ENCODE measurements around the gene PCNX4.
A peak's percentile ranks its signal among the peaks of the same experiment; 100 is the strongest.

PCNX4 gene

GRCh38 chr14:60184146-60184904 is 92.6 kb downstream of the PCNX4 start:
- peak; percentile 79 for DNase-seq (ENCODE audit: low read depth, low spot score)
- in situ Hi-C loops (cut with HindIII; ENCODE audit: low sequenced_read_pairs): no loop called here
- H3K4me3 ChIP-seq (ENCODE audit: low read depth, low read length): peak overlapping the region; percentile 16
- peak; percentile 51 for TF ChIP-seq CTCF (IDR thresholded peaks at IDR 0.05; ENCODE audit: low read depth, low read length)

GRCh38 chr14:60184905-60185555 is 93.3 kb downstream of the PCNX4 start:
- no peak overlapping the region for H3K4me3 ChIP-seq (ENCODE audit: low read depth, low read length)
- no peak for DNase-seq (ENCODE audit: low read depth, low spot score)
- no peak for TF ChIP-seq CTCF (IDR thresholded peaks at IDR 0.05; ENCODE audit: low read depth, low read length)
- in situ Hi-C loops (cut with HindIII; ENCODE audit: low sequenced_read_pairs): no loop called here

- H3K4me3 ChIP-seq (ENCODE audit: low read depth, low read length): no peak overlapping the region
- in situ Hi-C loops (cut with HindIII; ENCODE audit: low sequenced_read_pairs): no loop called here
- DNase-seq (ENCODE audit: low read depth, low spot score): no peak
- TF ChIP-seq CTCF (IDR thresholded peaks at IDR 0.05; ENCODE audit: low read depth, low read length): peak; percentile 25
Measured at GRCh38 chr14:60188115-60188514, 96.4 kb downstream of the PCNX4 start.

DNA sequence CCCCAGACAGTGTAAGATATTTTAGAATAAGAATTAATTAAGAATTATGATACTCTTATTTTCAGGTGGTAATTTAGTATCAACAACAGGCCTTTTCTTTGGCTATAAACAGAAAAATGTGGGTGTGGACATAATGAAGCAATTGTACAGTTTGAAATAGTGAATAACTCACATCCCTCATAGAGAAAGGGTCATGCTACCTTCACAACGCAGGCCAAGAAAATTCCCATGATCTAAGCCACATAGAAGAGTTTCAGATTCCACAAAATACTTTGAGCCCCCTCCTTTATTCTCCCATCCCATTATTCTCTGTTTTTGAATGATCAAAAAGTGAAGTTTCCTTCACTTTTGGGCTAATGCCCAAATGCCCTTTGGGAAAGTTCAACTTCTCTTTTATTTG is 97.0 kb downstream of the PCNX4 start:
- in situ Hi-C loops (cut with HindIII; ENCODE audit: low sequenced_read_pairs): no loop called here

DNA sequence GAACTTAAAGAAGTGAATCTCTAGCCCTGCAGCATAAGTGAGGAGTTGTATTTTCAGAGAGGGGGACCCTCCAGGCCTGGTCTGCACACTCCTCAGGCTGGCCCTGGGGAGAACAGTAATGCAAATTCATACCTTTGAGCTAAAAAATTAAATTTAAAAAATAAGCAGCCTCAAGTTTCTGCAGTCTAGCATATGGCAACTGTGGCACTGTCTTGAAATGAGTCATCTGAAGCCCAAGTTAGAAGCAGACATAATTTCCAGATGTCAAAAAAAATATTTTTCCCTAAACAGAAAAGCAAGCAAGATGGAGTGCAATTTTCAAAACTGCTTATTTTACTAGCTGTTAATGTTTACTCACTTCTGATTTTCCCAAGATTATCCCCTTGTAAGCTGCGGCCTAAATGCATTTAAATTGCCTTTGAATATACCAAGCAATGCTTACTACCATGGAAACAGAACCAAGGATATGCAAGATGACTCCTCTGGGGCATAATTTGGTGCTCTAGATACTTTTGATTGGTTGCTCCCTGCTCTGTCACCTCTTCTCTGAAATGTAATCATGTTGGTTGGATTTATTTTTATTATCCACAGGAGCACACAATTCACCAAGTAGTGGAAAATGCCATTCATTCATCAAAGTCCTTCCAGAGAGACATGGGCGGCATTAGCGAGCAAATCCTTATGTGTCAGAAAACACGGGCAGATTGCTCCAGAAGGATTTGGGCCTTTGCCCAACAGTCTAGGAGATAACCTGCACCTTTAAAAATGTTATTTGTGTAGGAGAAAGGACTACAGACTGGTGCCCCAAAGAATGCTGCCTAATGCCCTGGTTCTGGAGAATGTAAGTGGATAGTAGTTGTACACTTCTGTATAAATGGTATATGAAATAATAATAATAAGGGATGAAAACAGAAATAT is 98.5 kb downstream of the PCNX4 start:
- no peak overlapping the region for H3K4me3 ChIP-seq (ENCODE audit: low read depth, low read length)
- in situ Hi-C loops (cut with HindIII; ENCODE audit: low sequenced_read_pairs): no loop called here
- no peak for DNase-seq (ENCODE audit: low read depth, low spot score)
- TF ChIP-seq CTCF (IDR thresholded peaks at IDR 0.05; ENCODE audit: low read depth, low read length): no peak

More for the DNA sequence above, 97.0 kb downstream of the PCNX4 start:
- TF ChIP-seq CTCF (IDR thresholded peaks at IDR 0.05; ENCODE audit: low read depth, low read length): no peak
- H3K4me3 ChIP-seq (ENCODE audit: low read depth, low read length): no peak overlapping the region
- DNase-seq (ENCODE audit: low read depth, low spot score): no peak

DNA sequence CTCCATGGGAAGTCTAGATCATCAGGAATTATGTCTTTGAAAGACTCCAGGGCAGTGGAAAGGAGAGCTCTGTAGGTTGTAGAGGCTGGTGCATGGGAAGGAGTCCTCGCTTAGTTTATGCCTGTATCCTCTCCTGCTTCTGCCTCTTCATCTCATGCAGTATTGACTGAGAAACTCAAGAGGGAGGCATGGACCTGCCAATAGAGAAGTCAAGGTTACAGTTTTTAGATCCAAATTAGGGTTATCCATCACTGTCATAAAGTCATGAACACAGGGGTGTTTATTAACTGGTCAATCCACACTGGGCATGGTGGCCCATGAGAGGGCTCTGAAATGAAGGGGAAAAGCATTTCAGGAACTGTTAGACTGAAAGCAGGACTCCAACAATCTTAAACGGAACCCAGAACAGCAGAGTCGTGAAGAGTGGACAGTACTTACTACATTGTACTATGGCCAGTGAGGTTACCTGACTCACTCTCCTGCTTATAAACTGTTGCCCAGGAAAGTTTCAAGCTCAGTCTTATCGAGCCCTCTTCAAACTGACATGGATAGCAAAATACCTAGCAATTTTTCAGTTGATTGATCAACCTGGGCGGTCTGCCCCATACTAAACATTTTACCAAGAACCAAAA is 103.6 kb downstream of the PCNX4 start:
- H3K4me3 ChIP-seq (ENCODE audit: low read depth, low read length): no peak overlapping the region
- no peak for TF ChIP-seq CTCF (IDR thresholded peaks at IDR 0.05; ENCODE audit: low read depth, low read length)
- in situ Hi-C loops (cut with HindIII; ENCODE audit: low sequenced_read_pairs): no loop called here
- DNase-seq (ENCODE audit: low read depth, low spot score): no peak
